ENCODE measurements around the gene AKR1E2. TPM values are rescaled to one million over a fixed set of nuclear protein-coding genes. Genes with fewer than 3 reads are reported as not detected.

The AKR1E2 gene
- total and polyA plus RNA-seq, 2 donors (not counting 3 experiments of a cell fraction or from before 2014, with no cell fraction given), result 4.0 to 8.2 TPM

DNA sequence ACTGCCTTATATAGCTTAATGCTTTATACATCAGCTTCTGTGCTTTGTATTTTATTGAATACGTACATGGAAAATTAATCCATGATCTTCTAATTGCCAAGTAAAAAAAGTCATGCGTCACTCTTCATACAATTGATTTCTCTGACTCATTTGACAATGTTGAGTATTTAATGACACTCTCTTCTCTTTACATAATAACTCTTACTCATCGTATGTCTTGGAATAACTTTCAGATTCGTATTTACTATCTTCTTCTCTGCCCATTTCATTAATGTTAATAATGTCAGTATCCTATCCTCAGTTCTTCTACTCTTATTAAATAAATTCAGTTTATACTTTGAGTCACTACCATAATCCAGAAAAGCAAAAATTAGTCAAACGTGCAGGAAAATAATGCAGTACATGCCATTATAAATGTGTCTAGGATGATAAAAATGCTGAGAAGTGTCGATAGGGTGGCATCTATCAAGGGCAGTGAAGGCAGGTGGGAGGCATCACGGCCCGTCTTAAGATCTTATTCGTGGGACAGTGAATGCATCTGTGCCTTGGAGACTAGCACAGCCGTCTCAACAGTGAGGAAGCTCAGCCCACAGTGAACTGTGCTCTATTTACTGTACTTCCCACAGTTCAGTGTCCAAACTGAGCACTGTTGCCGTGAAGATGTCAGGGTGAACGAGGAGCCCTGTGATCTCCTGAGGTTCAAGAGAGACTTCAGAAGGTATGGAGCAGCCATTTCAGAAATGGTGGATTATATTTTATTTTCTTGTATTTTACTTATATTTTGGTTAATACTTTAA lies 39.8 kb upstream of the AKR1E2 start:
- POLR2A ChIA-PET, result no interaction called here
- no peak overlapping the region for H3K4me3 ChIP-seq (replicated peaks in 1 of 3; ENCODE audit: insufficient read depth in 1 of 3, low read depth in 1 of 3, low read length in 3 of 3)
- H3K27me3 ChIP-seq (ENCODE audit: control insufficient read depth in 2 of 2, insufficient read depth in 2 of 2, low read length in 2 of 2), result no peaks in the 10 kb centered on the region
- H3K9me1 ChIP-seq (replicated peaks; ENCODE audit: control insufficient read depth, extremely low read depth, insufficient read depth, low read length), result no peaks in the 10 kb centered on the region
- H3K9me3 ChIP-seq (replicated peaks; ENCODE audit: control insufficient read depth, insufficient read depth, low read length), result no peaks in the 10 kb centered on the region
- H2AFZ ChIP-seq (ENCODE audit: low read depth, low read length), result no peak overlapping the region
- intact Hi-C loops (cut with micrococcal nuclease), result no loop called here
- H3K27ac ChIP-seq (ENCODE audit: insufficient read depth, low read depth, low read length), result no peak overlapping the region
- no peak for TF ChIP-seq EZH2 (IDR thresholded peaks at IDR 0.05; ENCODE audit: borderline replicate concordance, low read depth, low read length, severe bottlenecking)
- TF ChIP-seq, protein P1, sequence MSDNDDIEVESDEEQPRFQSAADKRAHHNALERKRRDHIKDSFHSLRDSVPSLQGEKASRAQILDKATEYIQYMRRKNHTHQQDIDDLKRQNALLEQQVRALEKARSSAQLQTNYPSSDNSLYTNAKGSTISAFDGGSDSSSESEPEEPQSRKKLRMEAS (IDR thresholded peaks at IDR 0.05; ENCODE audit: insufficient read depth, insufficient read length), result no peak
- TF ChIP-seq JUN (IDR thresholded peaks at IDR 0.05; ENCODE audit: borderline replicate concordance, insufficient read depth, insufficient read length, low read depth), result no peak
- no peak for TF ChIP-seq POLR2A (IDR thresholded peaks at IDR 0.05; ENCODE audit: low read depth, low read length)
- TF ChIP-seq, protein P2, sequence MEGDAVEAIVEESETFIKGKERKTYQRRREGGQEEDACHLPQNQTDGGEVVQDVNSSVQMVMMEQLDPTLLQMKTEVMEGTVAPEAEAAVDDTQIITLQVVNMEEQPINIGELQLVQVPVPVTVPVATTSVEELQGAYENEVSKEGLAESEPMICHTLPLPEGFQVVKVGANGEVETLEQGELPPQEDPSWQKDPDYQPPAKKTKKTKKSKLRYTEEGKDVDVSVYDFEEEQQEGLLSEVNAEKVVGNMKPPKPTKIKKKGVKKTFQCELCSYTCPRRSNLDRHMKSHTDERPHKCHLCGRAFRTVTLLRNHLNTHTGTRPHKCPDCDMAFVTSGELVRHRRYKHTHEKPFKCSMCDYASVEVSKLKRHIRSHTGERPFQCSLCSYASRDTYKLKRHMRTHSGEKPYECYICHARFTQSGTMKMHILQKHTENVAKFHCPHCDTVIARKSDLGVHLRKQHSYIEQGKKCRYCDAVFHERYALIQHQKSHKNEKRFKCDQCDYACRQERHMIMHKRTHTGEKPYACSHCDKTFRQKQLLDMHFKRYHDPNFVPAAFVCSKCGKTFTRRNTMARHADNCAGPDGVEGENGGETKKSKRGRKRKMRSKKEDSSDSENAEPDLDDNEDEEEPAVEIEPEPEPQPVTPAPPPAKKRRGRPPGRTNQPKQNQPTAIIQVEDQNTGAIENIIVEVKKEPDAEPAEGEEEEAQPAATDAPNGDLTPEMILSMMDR (IDR thresholded peaks at IDR 0.05; ENCODE audit: extremely low read depth in 1 of 2, insufficient read depth in 1 of 2, low read depth in 1 of 2, low read length in 2 of 2), result no peak
- FAIRE-seq, result no peak
- dilution Hi-C loops (cut with MboI; ENCODE audit: extremely low pct_ligation_motif_present, low sequenced_read_pairs), result no loop called here
- CTCF ChIA-PET, result interaction anchor here (1.3 to 1.4 kb wide), 2 partner anchors 12 to 29 kb away, joined by 3 to 4 read pairs; no protein-coding TSS in a partner anchor
- no peak overlapping the region for H3K4me2 ChIP-seq (ENCODE audit: insufficient read depth, low read length)
- no peaks in the 10 kb centered on the region for H4K20me1 ChIP-seq (replicated peaks; ENCODE audit: control insufficient read depth, extremely low read depth, insufficient read depth, low read length)
- no TSS peak for BruUV-seq (replicated peaks)
- peaks cover 10% of the 10 kb centered on the region for H3K4me1 ChIP-seq (ENCODE audit: control insufficient read depth, extremely low read depth, insufficient read depth, low read length)
- no peak for DNase-seq (ENCODE audit: low read depth, low spot score)
- H3K79me2 ChIP-seq (ENCODE audit: control insufficient read depth, insufficient read depth, low read length), result no peaks in the 10 kb centered on the region
- no peaks in the 10 kb centered on the region for H3K36me3 ChIP-seq (ENCODE audit: control insufficient read depth in 2 of 2, extremely low read depth in 1 of 2, insufficient read depth in 2 of 2, low read length in 2 of 2)
- no peak overlapping the region for H3K9ac ChIP-seq (replicated peaks; ENCODE audit: extremely low read depth, insufficient read depth, low read length)
